Activated naive CD8-positive, alpha-beta T cell (primary cell): ENCODE measurements around the gene SORCS2.

Experiments
- H3K27ac Mint-ChIP-seq: one replicate; pipeline ENCODE4 v1.8.0; 2021; ENCODE audit warnings: mixed read lengths
- H3K27me3 Mint-ChIP-seq: one replicate; pipeline ENCODE4 v1.8.0; 2021; ENCODE audit warnings: mixed read lengths
- H3K36me3 Mint-ChIP-seq: one replicate; pipeline ENCODE4 v1.8.0; 2021; ENCODE audit warnings: mixed read lengths
- H3K4me1 Mint-ChIP-seq: one replicate; pipeline ENCODE4 v1.8.0; 2021; ENCODE audit warnings: low read depth, mixed read lengths
- H3K4me3 Mint-ChIP-seq: one replicate; pipeline ENCODE4 v1.8.0; 2021; ENCODE audit warnings: mild to moderate bottlenecking, mixed read lengths
- H3K9me3 Mint-ChIP-seq: one replicate; pipeline ENCODE4 v1.8.0; 2021; ENCODE audit warnings: low read depth, mixed read lengths

The SORCS2 gene

GRCh38 chr4:7315286-7315685, 122.9 kb downstream of the SORCS2 start:
- no peaks in the 10 kb centered on the region for H3K4me1 Mint-ChIP-seq
- no peak overlapping the region for H3K27ac Mint-ChIP-seq
- peaks cover 9% of the 10 kb centered on the region for H3K9me3 Mint-ChIP-seq
- H3K4me3 Mint-ChIP-seq = no peak overlapping the region
- peaks cover 2% of the 10 kb centered on the region for H3K36me3 Mint-ChIP-seq
- H3K27me3 Mint-ChIP-seq = peaks cover 4% of the 10 kb centered on the region

- Mint-ChIP-seq H3K27me3 (peaks cover 3% of the 10 kb centered on the region), H3K36me3 (peaks cover 2% of the 10 kb centered on the region)
These were observed 123.6 kb downstream of the SORCS2 start for GRCh38 chr4:7315935-7316334.

GRCh38 chr4:7319024-7319423, 126.7 kb downstream of the SORCS2 start:
- H3K27ac Mint-ChIP-seq = no peak overlapping the region
- peaks cover 3% of the 10 kb centered on the region for H3K27me3 Mint-ChIP-seq
- no peaks in the 10 kb centered on the region for H3K4me1 Mint-ChIP-seq
- H3K4me3 Mint-ChIP-seq = no peak overlapping the region
- peaks cover 2% of the 10 kb centered on the region for H3K36me3 Mint-ChIP-seq
- peaks cover 9% of the 10 kb centered on the region for H3K9me3 Mint-ChIP-seq

More at GRCh38 chr4:7315935-7316334, 123.6 kb downstream of the SORCS2 start:
- Mint-ChIP-seq H3K9me3 (peaks cover 9% of the 10 kb centered on the region), H3K27ac (no peak overlapping the region), H3K4me1 (no peaks in the 10 kb centered on the region), H3K4me3 (no peak overlapping the region)

GRCh38 chr4:7320206-7320797, 128.0 kb downstream of the SORCS2 start:
- H3K27me3 Mint-ChIP-seq = peaks cover 3% of the 10 kb centered on the region
- peaks cover 9% of the 10 kb centered on the region for H3K9me3 Mint-ChIP-seq
- no peak overlapping the region for H3K4me3 Mint-ChIP-seq
- no peaks in the 10 kb centered on the region for H3K4me1 Mint-ChIP-seq
- H3K27ac Mint-ChIP-seq = no peak overlapping the region
- H3K36me3 Mint-ChIP-seq = peaks cover 2% of the 10 kb centered on the region

GRCh38 chr4:7322166-7322991, 130.0 kb downstream of the SORCS2 start:
- no peak overlapping the region for H3K4me3 Mint-ChIP-seq
- H3K9me3 Mint-ChIP-seq = peaks cover 9% of the 10 kb centered on the region
- H3K27me3 Mint-ChIP-seq = peaks cover 2% of the 10 kb centered on the region
- H3K4me1 Mint-ChIP-seq = no peaks in the 10 kb centered on the region
- peaks cover 2% of the 10 kb centered on the region for H3K36me3 Mint-ChIP-seq
- H3K27ac Mint-ChIP-seq = no peak overlapping the region

GRCh38 chr4:7323461-7323871, 131.1 kb downstream of the SORCS2 start:
- peaks cover 8% of the 10 kb centered on the region for H3K9me3 Mint-ChIP-seq
- H3K27me3 Mint-ChIP-seq = peaks cover 2% of the 10 kb centered on the region
- H3K4me3 Mint-ChIP-seq = no peak overlapping the region
- H3K36me3 Mint-ChIP-seq = peaks cover 2% of the 10 kb centered on the region
- no peak overlapping the region for H3K27ac Mint-ChIP-seq
- H3K4me1 Mint-ChIP-seq = no peaks in the 10 kb centered on the region

- H3K36me3 Mint-ChIP-seq = no peaks in the 10 kb centered on the region
- no peaks in the 10 kb centered on the region for H3K4me1 Mint-ChIP-seq
- H3K27me3 Mint-ChIP-seq = peaks cover 2% of the 10 kb centered on the region
- H3K27ac Mint-ChIP-seq = no peak overlapping the region
- no peak overlapping the region for H3K4me3 Mint-ChIP-seq
- peaks cover 2% of the 10 kb centered on the region for H3K9me3 Mint-ChIP-seq
These were observed 131.7 kb downstream of the SORCS2 start for GRCh38 chr4:7323872-7324650.

- Mint-ChIP-seq H3K4me1 (no peaks in the 10 kb centered on the region), H3K9me3 (no peaks in the 10 kb centered on the region), H3K4me3 (no peak overlapping the region), H3K36me3 (no peaks in the 10 kb centered on the region), H3K27ac (no peak overlapping the region), H3K27me3 (peaks cover 2% of the 10 kb centered on the region)
These were observed 132.3 kb downstream of the SORCS2 start for GRCh38 chr4:7324651-7325121.

GRCh38 chr4:7325541-7325940, 133.2 kb downstream of the SORCS2 start:
- H3K27me3 Mint-ChIP-seq = peaks cover 2% of the 10 kb centered on the region
- no peaks in the 10 kb centered on the region for H3K9me3 Mint-ChIP-seq
- H3K27ac Mint-ChIP-seq = no peak overlapping the region

GRCh38 chr4:7326306-7326692, 134.0 kb downstream of the SORCS2 start:
- H3K4me1 Mint-ChIP-seq = no peaks in the 10 kb centered on the region
- H3K27ac Mint-ChIP-seq = no peak overlapping the region
- H3K4me3 Mint-ChIP-seq = no peak overlapping the region
- H3K36me3 Mint-ChIP-seq = no peaks in the 10 kb centered on the region
- peaks cover 2% of the 10 kb centered on the region for H3K27me3 Mint-ChIP-seq
- no peaks in the 10 kb centered on the region for H3K9me3 Mint-ChIP-seq

More at GRCh38 chr4:7325541-7325940, 133.2 kb downstream of the SORCS2 start:
- no peaks in the 10 kb centered on the region for H3K4me1 Mint-ChIP-seq
- H3K36me3 Mint-ChIP-seq = no peaks in the 10 kb centered on the region
- no peak overlapping the region for H3K4me3 Mint-ChIP-seq

GRCh38 chr4:7326693-7327340, 134.5 kb downstream of the SORCS2 start:
- Mint-ChIP-seq H3K4me1 (no peaks in the 10 kb centered on the region), H3K9me3 (no peaks in the 10 kb centered on the region), H3K4me3 (no peak overlapping the region), H3K27me3 (peaks cover 2% of the 10 kb centered on the region), H3K36me3 (no peaks in the 10 kb centered on the region), H3K27ac (no peak overlapping the region)

GRCh38 chr4:7327341-7327885, 135.1 kb downstream of the SORCS2 start:
- no peaks in the 10 kb centered on the region for H3K4me1 Mint-ChIP-seq
- no peak overlapping the region for H3K27ac Mint-ChIP-seq
- H3K9me3 Mint-ChIP-seq = no peaks in the 10 kb centered on the region
- peaks cover 2% of the 10 kb centered on the region for H3K27me3 Mint-ChIP-seq
- H3K4me3 Mint-ChIP-seq = no peak overlapping the region
- no peaks in the 10 kb centered on the region for H3K36me3 Mint-ChIP-seq

- Mint-ChIP-seq H3K36me3 (no peaks in the 10 kb centered on the region), H3K4me1 (no peaks in the 10 kb centered on the region), H3K9me3 (no peaks in the 10 kb centered on the region), H3K27ac (no peak overlapping the region), H3K27me3 (no peaks in the 10 kb centered on the region), H3K4me3 (no peak overlapping the region)
These were observed 136.0 kb downstream of the SORCS2 start for GRCh38 chr4:7328162-7328912.
